Inflammatory macrophage treated with lipopolysaccharide for 4 hours (primary cell): Measurements from ENCODE around the gene SHISA5.
"Not testable (repeated sequence)": the region's sequence is repeated elsewhere in the genome, so short reads cannot be mapped to it uniquely, and the experiment has no call there.

Experiments
- DNase-seq: peaks from one replicate; pipeline ENCODE4 v3.0.0-alpha.2; 2020

SHISA5 gene

GRCh38 chr3:48518638-48519276 is 14.8 kb upstream of the SHISA5 start:
- no peak for DNase-seq

- no peak for DNase-seq
These were observed 14.1 kb upstream of the SHISA5 start for GRCh38 chr3:48518069-48518468.

GRCh38 chr3:48516571-48516970 is 12.6 kb upstream of the SHISA5 start:
- no peak for DNase-seq

- no peak for DNase-seq
These were observed 10.7 kb upstream of the SHISA5 start for GRCh38 chr3:48514431-48515227.

GRCh38 chr3:48511551-48511950 is 7.6 kb upstream of the SHISA5 start:
- no peak for DNase-seq

- no peak for DNase-seq
These were observed 3.5 kb upstream of the SHISA5 start for GRCh38 chr3:48507256-48508061.

GRCh38 chr3:48505968-48506504 is 2.1 kb upstream of the SHISA5 start:
- DNase-seq = no peak

- DNase-seq = no peak
These were observed 1.2 kb upstream of the SHISA5 start for GRCh38 chr3:48505146-48505545.

- no peak for DNase-seq
These were observed 448 bp downstream of the SHISA5 start for GRCh38 chr3:48503401-48504050.

- no peak for DNase-seq
These were observed 1.2 kb downstream of the SHISA5 start for GRCh38 chr3:48502728-48503168.

- DNase-seq = no peak
These were observed 1.9 kb downstream of the SHISA5 start for GRCh38 chr3:48502121-48502520.

GRCh38 chr3:48501196-48501595 is 2.8 kb downstream of the SHISA5 start:
- no peak for DNase-seq

GRCh38 chr3:48500656-48501055 is 3.3 kb downstream of the SHISA5 start:
- DNase-seq = no peak

GRCh38 chr3:48493203-48493501 is 10.8 kb downstream of the SHISA5 start:
- no peak for DNase-seq

- peak; percentile 66 for DNase-seq
These were observed 11.3 kb downstream of the SHISA5 start for GRCh38 chr3:48492461-48493202.

GRCh38 chr3:48486952-48487351 is 17.0 kb downstream of the SHISA5 start:
- no peak for DNase-seq

GRCh38 chr3:48482822-48483221 is 21.2 kb downstream of the SHISA5 start:
- not testable (repeated sequence) for DNase-seq

GRCh38 chr3:48480891-48481290 is 23.1 kb downstream of the SHISA5 start:
- DNase-seq = not testable (repeated sequence)

GRCh38 chr3:48478626-48479555 is 25.1 kb downstream of the SHISA5 start:
- DNase-seq = no peak

GRCh38 chr3:48477959-48478520 is 25.9 kb downstream of the SHISA5 start:
- no peak for DNase-seq
